Peyer's patch (tissue), 4 donors: ENCODE results near the gene DHRSX.

Experiments used
- CTCF ChIP-seq, 6 experiments: fragments of 450-650 bp in 4 of 6; fragments of 200-600 bp in 2 of 6; sonication (generic) in 1 of 6; IDR thresholded peaks; one replicate each; pipeline ENCODE4 v1.5.1; 2017 to 2019; ENCODE audit warnings: antibody characterized with exemption in 6 of 6, mild to moderate bottlenecking in 3 of 6, moderate library complexity in 1 of 6
- POLR2A ChIP-seq, 2 donors: fragments of 450-650 bp; IDR thresholded peaks; one replicate each; pipeline ENCODE4 v1.5.1; 2017; ENCODE audit warnings: antibody characterized with exemption in 2 of 2, mild to moderate bottlenecking in 2 of 2, moderate library complexity in 2 of 2

- TF ChIP-seq POLR2A (IDR thresholded peaks at IDR 0.05) (no peak), CTCF (IDR thresholded peaks at IDR 0.05) (no peak)
Measured at GRCh38 chrX:2264179-2265030, 236.4 kb downstream of the DHRSX start.
